PC-3 (cell line): ENCODE results near the gene CLNK. TPM values are rescaled to one million over a fixed set of nuclear protein-coding genes. Genes with fewer than 3 reads are reported as not detected.

Experiments
- ATAC-seq: fragments of 200-7000 bp; cut with Tn5 transposase; 2 replicates; pipeline ENCODE4 v1.9.1; 2020; ENCODE audit warnings: mild to moderate bottlenecking, moderate library complexity
- BruUV-seq: library from RNA; stranded (reverse); fragments of 400-500 nt; replicated peaks from 2 replicates; lab custom pipeline; 2021; lab: Mats Ljungman, UMichigan
- CTCF ChIA-PET: fragments of 300-600 bp; sonication (Branson Sonifier 250); formaldehyde crosslinking; loops from one replicate; lab custom pipeline; 2022; ENCODE audit warnings: antibody characterized with exemption; lab: Charles Lee
- POLR2A ChIA-PET: fragments of 300-600 bp; sonication (Branson Sonifier 250); formaldehyde crosslinking; loops from one replicate; lab custom pipeline; 2022; ENCODE audit warnings: antibody characterized with exemption; ENCODE audit not compliant: unreplicated experiment; lab: Charles Lee
- DNase-seq: peaks from one replicate; pipeline ENCODE4 v3.0.0-alpha.2; 2015
- H2AFZ ChIP-seq: fragments of 300-600 bp; sonication (generic); 2 replicates; pipeline ENCODE4 v1.6.0; 2016; ENCODE audit warnings: antibody characterized with exemption, low read length
- H3F3A ChIP-seq: fragments of 300-600 bp; sonication (generic); one replicate; pipeline ENCODE4 v1.6.0; 2017; ENCODE audit warnings: antibody characterized with exemption, low read length, control low read depth, mild to moderate bottlenecking; ENCODE audit not compliant: unreplicated experiment
- H3K27ac ChIP-seq: fragments of 300-600 bp; sonication (generic); 2 replicates; pipeline ENCODE4 v1.5.1; 2016; ENCODE audit warnings: mild to moderate bottlenecking, low read length
- H3K27me3 ChIP-seq: fragments of 300-600 bp; sonication (generic); 2 replicates; pipeline ENCODE4 v1.6.1; 2016; ENCODE audit warnings: low read length, mixed read lengths
- H3K36me3 ChIP-seq: fragments of 300-600 bp; sonication (generic); 2 replicates; pipeline ENCODE4 v1.6.1; 2016; ENCODE audit warnings: low read depth, mixed run types, low read length, mixed read lengths
- H3K4me1 ChIP-seq: fragments of 300-600 bp; sonication (generic); 2 replicates; pipeline ENCODE4 v1.5.1; 2016; ENCODE audit warnings: low read length; ENCODE audit not compliant: insufficient read depth
- H3K4me2 ChIP-seq: fragments of 300-600 bp; sonication (generic); 2 replicates; pipeline ENCODE4 v1.6.0; 2016; ENCODE audit warnings: low read length
- H3K4me3 ChIP-seq: fragments of 300-600 bp; sonication (generic); 2 replicates; pipeline ENCODE4 v1.5.1; 2016; ENCODE audit warnings: mild to moderate bottlenecking, low read length, mixed read lengths
- H3K79me2 ChIP-seq: fragments of 300-600 bp; sonication (generic); 2 replicates; pipeline ENCODE4 v1.6.1; 2017; ENCODE audit warnings: low read length, mixed read lengths
- H3K9ac ChIP-seq: fragments of 300-600 bp; sonication (generic); 2 replicates; pipeline ENCODE4 v1.6.0; 2016; ENCODE audit warnings: mild to moderate bottlenecking, low read length
- H3K9me2 ChIP-seq: fragments of 300-600 bp; sonication (generic); replicated peaks from 2 replicates; pipeline ENCODE4 v1.6.1; 2016; ENCODE audit warnings: mixed run types, low read length, mixed read lengths
- H3K9me3 ChIP-seq: fragments of 300-600 bp; sonication (generic); 2 replicates; pipeline ENCODE4 v1.6.1; 2016; ENCODE audit warnings: low read length, mixed read lengths
- H4K20me1 ChIP-seq: fragments of 300-600 bp; sonication (generic); 2 replicates; pipeline ENCODE4 v1.6.1; 2016; ENCODE audit warnings: low read length, mixed read lengths
- EZH2 ChIP-seq: fragments of 300-600 bp; sonication (generic); IDR thresholded peaks from one replicate; pipeline ENCODE4 v1.6.1; 2017; ENCODE audit warnings: antibody characterized with exemption, mild to moderate bottlenecking, low read length; ENCODE audit not compliant: unreplicated experiment
- EZH2phosphoT487 ChIP-seq: fragments of 300-600 bp; sonication (generic); IDR thresholded peaks from 2 replicates; pipeline ENCODE4 v1.6.1; 2018; ENCODE audit warnings: mild to moderate bottlenecking, antibody characterized with exemption, low read length, borderline replicate concordance
- intact Hi-C: fragments of 100-400 bp; cut with micrococcal nuclease; formaldehyde crosslinking; loops from 2 replicates; pipeline ENCODE4 v1.9.0; 2023
- total RNA-seq: library from RNA; depleted of rRNA; stranded (reverse); fragments of >200 nt; gene quantifications from 2 replicates; pipeline ENCODE4 v1.2.3, GENCODE V29; 2014
- TF ChIP-seq, protein P1 (sequence below): fragments of 300-600 bp; sonication (generic); conservative IDR thresholded peaks from 2 replicates; pipeline ENCODE4 v1.5.1; 2017; ENCODE audit warnings: antibody characterized with exemption, low read depth, mild to moderate bottlenecking, low read length

CLNK gene
- total RNA-seq, 1 experiment from 2014 or later = not detected

DNA sequence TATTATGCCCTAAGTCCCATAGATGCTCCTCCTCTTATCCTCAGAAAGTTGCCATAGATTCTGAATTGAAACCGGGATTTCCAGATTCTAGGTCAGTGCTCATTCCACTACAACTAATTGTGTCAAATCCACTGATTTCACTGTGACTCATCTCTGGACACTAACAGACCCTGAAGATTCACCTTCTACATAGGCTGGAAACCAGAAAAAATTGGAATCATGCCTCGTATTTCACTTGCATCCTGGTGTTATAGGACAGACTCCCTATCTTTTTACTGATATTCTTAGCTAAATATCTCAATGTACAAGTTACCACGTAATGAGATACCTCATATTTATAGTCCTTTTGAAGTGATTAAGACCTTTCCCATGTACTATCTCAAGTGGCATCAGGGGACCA, 36.7 kb downstream of the CLNK start:
- POLR2A ChIA-PET = no interaction called here

DNA sequence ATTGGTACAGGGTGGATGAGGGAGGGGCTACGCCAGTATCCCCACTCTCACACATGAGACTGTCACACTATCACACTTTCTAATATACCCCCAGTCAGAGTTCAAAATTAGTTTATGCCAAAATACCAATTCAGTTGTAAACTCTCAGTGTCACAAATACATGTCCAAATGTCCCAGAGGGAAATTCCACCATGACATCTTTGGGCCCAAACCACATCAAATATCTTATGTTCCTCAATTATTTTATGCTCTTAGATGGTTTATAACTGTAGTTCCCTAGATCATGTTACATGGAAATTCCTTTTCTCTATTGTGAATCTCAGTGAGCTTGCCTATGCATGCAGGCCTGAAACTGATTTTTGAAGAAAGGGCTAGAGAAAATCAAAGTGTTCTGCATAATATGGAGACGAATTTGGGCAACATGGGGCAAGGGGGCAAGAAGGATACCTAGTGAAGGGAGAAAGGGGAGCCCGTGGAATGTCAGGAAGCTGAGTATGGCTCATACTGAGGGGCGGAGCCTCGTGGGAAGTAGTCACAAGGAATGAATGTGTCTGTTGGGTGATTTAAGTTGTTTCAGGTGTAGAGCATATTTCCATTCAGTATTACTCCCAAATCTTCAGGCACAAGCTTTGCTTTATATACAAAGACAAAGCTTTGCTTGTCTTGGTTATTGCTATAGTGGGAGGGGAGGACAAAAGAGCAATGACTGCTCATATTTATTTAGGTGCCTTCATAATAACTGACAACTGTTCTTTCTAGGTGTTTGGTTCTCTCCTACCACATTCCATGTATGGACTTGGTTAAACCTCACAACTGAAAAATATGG, 40.8 kb downstream of the CLNK start:
- Histone ChIP-seq H3K79me2 (no peaks in the 10 kb centered on the region), H2AFZ (no peak overlapping the region), H3K9me2 (no peaks in the 10 kb centered on the region), H3K9me3 (0 out of 2 replicates have a peak, but pooled peaks cover 6% of the 10 kb centered on the region), H4K20me1 (no peaks in the 10 kb centered on the region), H3F3A (no peaks in the 10 kb centered on the region), H3K36me3 (no peaks in the 10 kb centered on the region), H3K4me3 (no peak overlapping the region), H3K9ac (no peak overlapping the region), H3K4me2 (no peak overlapping the region), H3K27ac (no peak overlapping the region), H3K27me3 (no peaks in the 10 kb centered on the region), H3K4me1 (no peaks in the 10 kb centered on the region)
- POLR2A ChIA-PET = no interaction called here
- DNase-seq (peak; percentile 11), ATAC-seq (no peak)
- intact Hi-C loops = no loop called here
- TF ChIP-seq EZH2phosphoT487 (no peak), EZH2 (no peak)
- TF ChIP-seq, protein P1, sequence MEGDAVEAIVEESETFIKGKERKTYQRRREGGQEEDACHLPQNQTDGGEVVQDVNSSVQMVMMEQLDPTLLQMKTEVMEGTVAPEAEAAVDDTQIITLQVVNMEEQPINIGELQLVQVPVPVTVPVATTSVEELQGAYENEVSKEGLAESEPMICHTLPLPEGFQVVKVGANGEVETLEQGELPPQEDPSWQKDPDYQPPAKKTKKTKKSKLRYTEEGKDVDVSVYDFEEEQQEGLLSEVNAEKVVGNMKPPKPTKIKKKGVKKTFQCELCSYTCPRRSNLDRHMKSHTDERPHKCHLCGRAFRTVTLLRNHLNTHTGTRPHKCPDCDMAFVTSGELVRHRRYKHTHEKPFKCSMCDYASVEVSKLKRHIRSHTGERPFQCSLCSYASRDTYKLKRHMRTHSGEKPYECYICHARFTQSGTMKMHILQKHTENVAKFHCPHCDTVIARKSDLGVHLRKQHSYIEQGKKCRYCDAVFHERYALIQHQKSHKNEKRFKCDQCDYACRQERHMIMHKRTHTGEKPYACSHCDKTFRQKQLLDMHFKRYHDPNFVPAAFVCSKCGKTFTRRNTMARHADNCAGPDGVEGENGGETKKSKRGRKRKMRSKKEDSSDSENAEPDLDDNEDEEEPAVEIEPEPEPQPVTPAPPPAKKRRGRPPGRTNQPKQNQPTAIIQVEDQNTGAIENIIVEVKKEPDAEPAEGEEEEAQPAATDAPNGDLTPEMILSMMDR = no peak
- BruUV-seq = no TSS peak
- CTCF ChIA-PET = no interaction called here

More for the DNA sequence above, 36.7 kb downstream of the CLNK start:
- no peaks in the 10 kb centered on the region for H4K20me1 ChIP-seq
- H3K9ac ChIP-seq = no peak overlapping the region
- no peaks in the 10 kb centered on the region for H3K4me1 ChIP-seq
- BruUV-seq = no TSS peak
- 0 out of 2 replicates have a peak, but pooled peaks cover 6% of the 10 kb centered on the region for H3K9me3 ChIP-seq
- no peak overlapping the region for H3K4me2 ChIP-seq
- intact Hi-C loops = no loop called here
- H2AFZ ChIP-seq = no peak overlapping the region
- H3K27ac ChIP-seq = no peak overlapping the region
- no peaks in the 10 kb centered on the region for H3K36me3 ChIP-seq
- no peak overlapping the region for H3K4me3 ChIP-seq
- no peaks in the 10 kb centered on the region for H3K9me2 ChIP-seq
- H3K27me3 ChIP-seq = no peaks in the 10 kb centered on the region
- CTCF ChIA-PET = no interaction called here
- H3F3A ChIP-seq = no peaks in the 10 kb centered on the region
- TF ChIP-seq, protein P1 = no peak
- TF ChIP-seq EZH2phosphoT487 = no peak
- no peak for TF ChIP-seq EZH2
- ATAC-seq (no peak), DNase-seq (no peak)
- H3K79me2 ChIP-seq = no peaks in the 10 kb centered on the region
